GM12874 (cell line): ENCODE results near the gene PGBD1.

Source experiments
- TF ChIP-seq, protein P1 (sequence below): IDR thresholded peaks from 2 replicates; pipeline ENCODE4 v1.5.1; 2011; ENCODE audit warnings: low read depth, mild to moderate bottlenecking, control low read depth, low read length, moderate library complexity; ENCODE audit not compliant: insufficient read depth

The PGBD1 gene

GRCh38 chr6:28281288-28282064 lies at the start of gene PGBD1:
PGBD1 (plus strand) TSS chr6:28281572; CDS start chr6:28283814, 2,242 bp downstream.
- TF ChIP-seq, protein P1, sequence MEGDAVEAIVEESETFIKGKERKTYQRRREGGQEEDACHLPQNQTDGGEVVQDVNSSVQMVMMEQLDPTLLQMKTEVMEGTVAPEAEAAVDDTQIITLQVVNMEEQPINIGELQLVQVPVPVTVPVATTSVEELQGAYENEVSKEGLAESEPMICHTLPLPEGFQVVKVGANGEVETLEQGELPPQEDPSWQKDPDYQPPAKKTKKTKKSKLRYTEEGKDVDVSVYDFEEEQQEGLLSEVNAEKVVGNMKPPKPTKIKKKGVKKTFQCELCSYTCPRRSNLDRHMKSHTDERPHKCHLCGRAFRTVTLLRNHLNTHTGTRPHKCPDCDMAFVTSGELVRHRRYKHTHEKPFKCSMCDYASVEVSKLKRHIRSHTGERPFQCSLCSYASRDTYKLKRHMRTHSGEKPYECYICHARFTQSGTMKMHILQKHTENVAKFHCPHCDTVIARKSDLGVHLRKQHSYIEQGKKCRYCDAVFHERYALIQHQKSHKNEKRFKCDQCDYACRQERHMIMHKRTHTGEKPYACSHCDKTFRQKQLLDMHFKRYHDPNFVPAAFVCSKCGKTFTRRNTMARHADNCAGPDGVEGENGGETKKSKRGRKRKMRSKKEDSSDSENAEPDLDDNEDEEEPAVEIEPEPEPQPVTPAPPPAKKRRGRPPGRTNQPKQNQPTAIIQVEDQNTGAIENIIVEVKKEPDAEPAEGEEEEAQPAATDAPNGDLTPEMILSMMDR, result no peak

DNA sequence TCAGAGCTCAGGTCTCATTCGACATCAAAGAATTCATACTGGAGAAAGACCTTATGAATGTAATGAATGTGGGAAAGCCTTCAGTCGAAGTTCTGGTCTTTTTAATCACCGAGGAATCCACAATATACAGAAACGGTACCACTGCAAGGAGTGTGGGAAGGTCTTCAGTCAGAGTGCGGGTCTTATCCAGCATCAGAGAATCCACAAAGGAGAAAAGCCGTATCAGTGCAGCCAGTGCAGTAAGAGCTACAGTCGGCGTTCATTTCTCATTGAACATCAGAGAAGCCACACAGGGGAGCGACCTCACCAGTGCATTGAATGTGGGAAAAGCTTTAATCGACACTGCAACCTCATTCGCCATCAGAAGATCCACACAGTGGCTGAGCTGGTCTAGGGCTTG lies 48.6 kb upstream of the PGBD1 start:
- TF ChIP-seq, protein P1, result no peak

- TF ChIP-seq, protein P1, result no peak
Measured at GRCh38 chr6:28235912-28236452, 45.4 kb upstream of the PGBD1 start.

GRCh38 chr6:28239636-28240035 lies 41.7 kb upstream of the PGBD1 start:
- TF ChIP-seq, protein P1, result no peak

DNA sequence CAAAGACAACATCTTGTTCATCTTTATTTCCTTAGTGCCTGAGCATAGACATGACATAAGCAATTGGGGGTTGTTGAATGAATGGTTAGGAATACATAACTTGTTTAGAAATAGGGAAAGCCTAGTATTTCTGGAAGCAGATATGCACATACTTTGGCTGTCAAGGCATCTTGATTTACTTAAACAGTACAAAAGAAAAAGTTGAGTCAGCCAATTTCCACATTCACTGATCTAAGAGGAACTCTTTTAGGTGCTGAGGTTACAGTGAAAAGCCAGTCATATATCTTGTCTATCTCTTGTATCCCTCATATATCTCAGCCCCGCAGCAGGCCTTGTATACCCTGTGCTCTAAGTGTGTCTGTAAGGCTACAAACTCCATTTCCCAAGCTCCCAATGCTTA lies 40.9 kb upstream of the PGBD1 start:
- TF ChIP-seq, protein P1, result no peak

GRCh38 chr6:28243946-28244345 lies 37.4 kb upstream of the PGBD1 start:
- TF ChIP-seq, protein P1, result no peak

DNA sequence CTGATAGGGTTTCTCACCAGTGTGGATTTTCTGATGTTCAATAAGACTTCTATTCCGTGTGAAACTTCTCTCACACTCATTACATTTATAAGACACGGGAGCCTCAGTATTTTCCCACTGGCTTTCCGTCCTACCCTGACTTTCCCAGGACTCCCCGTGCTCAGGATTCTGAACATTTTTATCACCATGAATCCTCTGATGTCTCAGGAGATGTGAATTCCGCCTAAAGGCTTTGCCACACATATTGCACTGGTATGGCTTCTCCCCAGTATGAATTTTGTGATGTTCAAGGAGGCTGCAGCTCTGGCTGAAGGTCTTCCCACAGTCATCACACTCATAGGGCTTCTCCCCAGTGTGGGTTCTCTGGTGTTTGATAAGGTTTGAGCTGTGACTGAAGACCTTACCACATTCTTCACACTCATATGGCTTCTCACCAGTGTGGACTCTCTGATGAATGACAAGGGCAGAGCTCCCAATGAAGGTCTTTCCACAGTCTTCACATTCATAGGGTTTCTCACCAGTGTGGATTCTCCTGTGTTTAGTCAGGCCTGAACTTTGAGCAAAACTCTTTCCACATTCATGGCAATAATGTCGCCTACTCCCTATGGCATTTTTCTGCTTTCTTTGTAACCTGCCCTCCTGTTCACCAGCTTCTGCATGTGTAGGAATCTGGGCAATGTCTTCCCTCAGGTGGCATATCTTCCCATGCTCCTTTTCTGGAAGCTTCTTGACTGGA lies 36.0 kb upstream of the PGBD1 start:
- TF ChIP-seq, protein P1, result no peak
